Smooth muscle cell of the brain vasculature (primary cell): ENCODE data around the gene ANO1.
"Not testable (repeated sequence)": the region's sequence is repeated elsewhere in the genome, so short reads cannot be mapped to it uniquely, and the experiment has no call there.

Experiments used
- DNase-seq: peaks from one replicate; pipeline ENCODE4 v3.0.0-alpha.2; 2012; ENCODE audit warnings: low read depth, low spot score

Gene ANO1

GRCh38 chr11:70209391-70209912, 131.3 kb downstream of the ANO1 start:
- no peak for DNase-seq

GRCh38 chr11:70210051-70210501, 132.0 kb downstream of the ANO1 start:
- DNase-seq, result no peak

GRCh38 chr11:70210530-70210929, 132.4 kb downstream of the ANO1 start:
- DNase-seq, result no peak

DNA sequence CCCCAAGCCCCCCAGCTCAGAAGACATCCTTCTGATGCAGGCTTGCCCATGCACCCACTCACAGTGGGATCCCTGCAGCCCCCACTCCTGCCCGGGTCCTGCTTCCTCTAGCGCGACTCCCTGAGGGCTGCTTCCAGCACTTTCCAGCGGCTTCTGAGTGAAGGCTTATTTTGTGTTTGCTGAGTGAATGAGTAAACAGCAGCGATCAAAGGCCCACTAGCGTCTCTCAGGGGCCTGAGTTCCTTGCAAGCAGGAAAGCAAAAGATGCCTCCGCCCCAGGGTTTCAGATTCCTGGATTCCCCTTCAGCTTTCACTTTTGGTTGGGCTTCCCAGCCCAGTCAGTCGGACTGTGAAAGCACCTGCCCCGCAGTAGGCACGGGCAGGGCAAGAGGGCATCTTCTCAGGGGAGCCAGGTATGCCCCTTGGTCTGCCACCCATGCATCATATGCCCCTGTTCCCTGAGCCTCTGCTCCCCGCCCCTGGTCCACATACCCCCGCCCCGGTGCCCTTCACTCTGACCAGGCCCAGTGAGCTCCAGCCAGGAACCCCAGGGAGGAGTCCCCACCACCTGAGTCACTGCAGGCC, 134.2 kb downstream of the ANO1 start:
- no peak for DNase-seq

DNA sequence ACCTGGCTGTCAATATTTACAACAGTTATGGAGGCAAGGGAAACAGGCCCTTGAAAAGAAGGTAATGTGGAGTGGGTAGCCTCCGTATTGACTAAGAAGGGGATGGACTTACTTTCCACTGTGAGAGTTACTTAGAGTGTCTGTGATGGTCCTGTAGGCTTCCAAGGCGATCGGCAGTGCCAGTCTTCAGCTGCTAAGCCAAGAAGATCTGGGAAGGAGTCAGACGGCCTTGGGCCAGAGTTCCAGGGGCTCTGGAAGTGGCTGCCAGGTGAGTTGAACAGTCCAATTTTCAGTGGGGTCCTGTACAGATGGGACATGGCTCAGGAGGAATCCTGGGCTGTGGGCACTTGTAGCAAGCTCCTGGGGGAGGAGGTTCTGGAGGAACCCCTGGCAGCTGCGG, 139.3 kb downstream of the ANO1 start:
- not testable (repeated sequence) for DNase-seq

- not testable (repeated sequence) for DNase-seq
These were observed 140.0 kb downstream of the ANO1 start for GRCh38 chr11:70218076-70218475.

- DNase-seq, result no peak
These were observed 142.0 kb downstream of the ANO1 start for GRCh38 chr11:70220136-70220535.

- DNase-seq, result no peak
These were observed 142.8 kb downstream of the ANO1 start for GRCh38 chr11:70220920-70221319.

GRCh38 chr11:70225681-70226177, 147.6 kb downstream of the ANO1 start:
- DNase-seq, result no peak

DNA sequence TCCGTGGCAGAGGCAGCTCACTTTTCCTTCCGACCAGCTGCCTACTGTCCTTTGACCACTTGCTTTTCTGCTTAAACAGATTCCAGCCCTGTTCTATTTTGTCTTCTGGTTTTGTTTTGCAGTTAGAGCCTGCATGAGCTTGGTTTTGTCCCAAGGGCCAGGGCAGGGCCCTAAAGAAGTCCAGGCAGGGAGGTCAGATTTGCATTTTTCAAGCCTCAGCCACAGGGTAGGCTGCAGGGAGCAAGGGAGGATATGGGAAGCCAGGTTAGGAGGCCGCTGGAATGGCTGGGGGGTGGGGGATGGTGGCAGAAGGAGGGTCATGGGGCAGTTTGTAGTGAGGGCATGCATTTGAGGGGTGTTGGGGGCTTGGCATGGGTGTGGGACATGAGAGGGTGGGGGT, 148.1 kb downstream of the ANO1 start:
- no peak for DNase-seq

GRCh38 chr11:70226967-70227366, 148.8 kb downstream of the ANO1 start:
- no peak for DNase-seq

GRCh38 chr11:70229737-70230136, 151.6 kb downstream of the ANO1 start:
- DNase-seq, result no peak

- DNase-seq, result no peak
These were observed 152.2 kb downstream of the ANO1 start for GRCh38 chr11:70230151-70230839.

DNA sequence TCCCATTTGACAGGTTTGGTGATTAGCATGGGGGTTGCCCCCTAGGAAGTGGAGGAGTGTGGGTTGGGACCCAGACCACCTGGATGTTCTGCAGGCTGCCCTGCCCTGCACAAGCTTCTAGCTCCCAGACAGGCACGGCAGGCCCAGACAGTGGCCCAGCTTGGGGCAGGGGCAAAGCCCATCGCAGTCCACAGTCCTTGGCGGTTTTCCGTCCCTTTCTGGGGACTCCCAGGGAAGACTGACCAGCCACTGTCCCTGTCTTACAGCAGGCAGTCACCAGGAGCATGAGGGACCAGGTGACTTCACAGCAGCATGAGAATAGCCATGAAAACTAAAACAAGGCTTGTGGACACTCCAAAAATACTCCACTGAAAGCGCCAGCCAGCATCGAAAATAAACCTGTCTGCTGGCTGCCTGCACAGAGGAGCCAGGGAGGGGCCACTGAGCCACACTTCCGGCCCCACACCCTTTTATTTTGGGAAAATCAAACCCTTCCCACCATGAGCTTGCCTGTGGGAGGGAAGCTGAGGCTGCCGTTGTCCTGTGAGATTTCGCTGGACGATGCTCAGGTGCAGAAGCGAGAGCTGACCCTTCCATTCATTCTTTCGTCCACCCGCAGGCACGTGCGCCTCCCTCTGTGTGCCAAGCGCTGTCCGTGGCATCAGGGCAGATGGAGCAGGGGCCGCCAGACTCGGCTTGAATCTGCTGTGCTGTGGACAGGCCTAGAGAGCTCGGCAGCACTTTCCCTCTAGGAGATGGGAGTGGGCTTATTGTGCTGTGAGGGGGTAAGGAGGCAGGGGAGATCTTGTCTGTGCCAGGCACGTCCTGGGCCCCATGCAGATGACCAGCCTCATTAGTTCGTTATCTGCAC, 153.0 kb downstream of the ANO1 start:
- DNase-seq, result no peak

DNA sequence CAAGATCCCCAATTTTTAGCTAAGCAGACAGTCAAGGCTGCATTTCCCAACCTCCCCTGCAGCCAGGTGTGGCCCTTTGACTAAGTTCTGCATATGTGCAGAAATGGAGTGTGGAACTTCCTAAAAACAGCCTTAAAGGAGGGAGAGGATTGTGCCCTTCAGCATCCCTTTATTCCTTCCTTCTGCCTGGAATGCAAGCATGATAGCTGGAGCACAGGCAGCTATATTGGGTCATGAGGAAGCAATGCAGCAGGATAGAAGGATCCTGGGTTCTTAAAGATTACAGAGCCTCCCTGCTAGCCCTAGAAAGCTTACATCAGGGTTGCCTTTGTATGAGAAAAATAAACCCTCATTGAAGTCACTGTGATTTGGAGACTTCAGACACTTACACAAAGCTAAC, 154.9 kb downstream of the ANO1 start:
- DNase-seq, result no peak

GRCh38 chr11:70233511-70233934, 155.4 kb downstream of the ANO1 start:
- DNase-seq, result no peak

DNA sequence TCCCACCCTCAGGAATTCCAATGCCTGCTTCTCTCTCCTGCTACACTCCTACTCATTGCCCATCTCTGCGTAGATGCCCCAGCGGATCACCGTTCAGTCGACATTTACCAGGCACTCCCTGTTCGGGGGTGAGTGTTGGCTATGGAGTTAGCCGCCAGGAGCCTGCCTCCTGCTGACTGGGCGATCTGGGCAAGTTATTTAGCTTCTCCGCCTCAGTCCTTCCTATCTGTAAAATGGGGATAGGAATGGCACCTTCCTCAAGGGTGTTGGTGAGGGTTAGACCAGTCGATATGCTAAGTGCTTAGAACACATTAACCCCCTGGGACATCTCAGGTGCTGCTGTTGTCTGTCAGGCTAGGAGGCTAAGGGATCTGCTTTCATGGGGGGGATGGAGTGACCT, 155.8 kb downstream of the ANO1 start:
- no peak for DNase-seq
